ENCODE measurements around the gene SLC4A4. TPM values are rescaled to one million over a fixed set of nuclear protein-coding genes. Genes with fewer than 3 reads are reported as not detected.
"Not testable (repeated sequence)": the region's sequence is repeated elsewhere in the genome, so short reads cannot be mapped to it uniquely, and the experiment has no call there.

The SLC4A4 gene
- total RNA-seq, 2 donors from 2014 or later: 0.52 to 0.81 TPM

DNA sequence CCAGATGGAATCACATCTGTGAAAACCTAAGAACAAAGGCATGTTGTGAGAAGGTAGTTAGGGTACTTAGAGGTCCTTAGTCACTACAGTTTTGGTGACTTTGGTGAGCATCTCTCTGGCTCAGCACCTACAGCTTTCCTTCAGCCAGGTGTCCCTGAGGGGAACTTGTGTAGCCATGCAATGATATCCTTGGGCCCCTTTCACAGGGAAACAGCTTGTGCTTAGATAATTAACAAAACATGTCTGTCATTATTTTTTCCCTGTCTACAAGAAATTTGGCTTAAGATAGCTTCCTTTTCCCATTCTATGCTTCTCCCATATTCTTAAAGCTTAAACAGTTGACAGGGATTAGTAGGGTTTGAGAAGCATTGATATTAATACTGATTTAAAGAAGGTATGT, 63.8 kb downstream of the SLC4A4 start:
- Mint-ChIP-seq H3K4me3 (no peak overlapping the region), H3K36me3 (ENCODE audit: low read depth) (no peaks in the 10 kb centered on the region), H3K4me1 (no peaks in the 10 kb centered on the region), H3K27ac (no peak overlapping the region), H3K27me3 (peaks cover under 1% of the 10 kb centered on the region)
- no peaks in the 10 kb centered on the region for H3K9me3 ChIP-seq (ENCODE audit: control insufficient read depth, low read length, poor library complexity, severe bottlenecking)
- no peak for DNase-seq
- no peak for ATAC-seq

DNA sequence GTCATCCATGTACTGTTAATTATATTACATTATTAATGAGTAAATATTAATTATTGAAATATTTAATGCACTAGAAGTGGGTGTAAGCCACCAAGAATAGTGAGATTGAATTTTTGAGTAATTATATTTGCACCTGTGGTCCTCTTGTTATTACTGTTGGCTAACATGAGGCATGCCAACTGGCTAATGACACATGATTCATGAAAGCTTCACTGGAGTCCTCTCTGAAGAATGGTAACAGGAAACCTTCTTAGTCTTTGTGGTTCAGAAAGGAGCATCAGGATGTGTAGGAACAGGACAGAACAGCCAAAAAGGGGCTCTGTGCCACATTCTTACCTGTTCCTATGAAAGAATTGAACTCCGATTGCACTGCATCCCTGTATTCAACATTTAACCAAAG, 65.2 kb downstream of the SLC4A4 start:
- no peaks in the 10 kb centered on the region for H3K27me3 Mint-ChIP-seq
- no peak overlapping the region for H3K4me3 Mint-ChIP-seq

DNA sequence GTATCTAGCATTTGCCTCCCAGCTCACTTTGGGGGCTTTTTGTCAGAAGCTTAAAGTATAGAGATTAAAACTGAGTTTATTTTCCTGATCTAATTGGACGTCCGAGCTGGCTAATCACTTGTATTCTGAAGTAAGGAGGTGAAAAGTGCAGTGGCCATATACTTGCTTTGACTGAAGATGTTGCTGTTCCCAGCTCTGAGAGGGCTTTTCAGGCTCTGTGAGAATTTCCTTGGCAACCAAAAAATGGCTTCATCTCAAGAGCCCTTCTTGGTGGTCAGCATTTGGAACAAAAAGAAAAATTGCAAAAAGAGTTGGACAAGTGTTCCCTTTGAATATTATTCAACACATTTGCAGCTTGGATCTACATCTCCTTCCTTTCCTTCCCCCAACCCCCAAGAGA, 67.0 kb downstream of the SLC4A4 start:
- no peaks in the 10 kb centered on the region for H3K36me3 Mint-ChIP-seq (ENCODE audit: low read depth)
- ATAC-seq (no peak), DNase-seq (no peak)
- H3K27me3 Mint-ChIP-seq: no peaks in the 10 kb centered on the region
- H3K9me3 ChIP-seq (ENCODE audit: control insufficient read depth, low read length, poor library complexity, severe bottlenecking): no peaks in the 10 kb centered on the region
- H3K4me3 Mint-ChIP-seq: no peak overlapping the region
- no peak overlapping the region for H3K27ac Mint-ChIP-seq
- H3K4me1 Mint-ChIP-seq: no peaks in the 10 kb centered on the region

More for the DNA sequence above, 65.2 kb downstream of the SLC4A4 start:
- no peaks in the 10 kb centered on the region for H3K4me1 Mint-ChIP-seq
- DNase-seq (no peak), ATAC-seq (no peak)
- no peaks in the 10 kb centered on the region for H3K9me3 ChIP-seq (ENCODE audit: control insufficient read depth, low read length, poor library complexity, severe bottlenecking)
- H3K27ac Mint-ChIP-seq: no peak overlapping the region
- H3K36me3 Mint-ChIP-seq (ENCODE audit: low read depth): no peaks in the 10 kb centered on the region

DNA sequence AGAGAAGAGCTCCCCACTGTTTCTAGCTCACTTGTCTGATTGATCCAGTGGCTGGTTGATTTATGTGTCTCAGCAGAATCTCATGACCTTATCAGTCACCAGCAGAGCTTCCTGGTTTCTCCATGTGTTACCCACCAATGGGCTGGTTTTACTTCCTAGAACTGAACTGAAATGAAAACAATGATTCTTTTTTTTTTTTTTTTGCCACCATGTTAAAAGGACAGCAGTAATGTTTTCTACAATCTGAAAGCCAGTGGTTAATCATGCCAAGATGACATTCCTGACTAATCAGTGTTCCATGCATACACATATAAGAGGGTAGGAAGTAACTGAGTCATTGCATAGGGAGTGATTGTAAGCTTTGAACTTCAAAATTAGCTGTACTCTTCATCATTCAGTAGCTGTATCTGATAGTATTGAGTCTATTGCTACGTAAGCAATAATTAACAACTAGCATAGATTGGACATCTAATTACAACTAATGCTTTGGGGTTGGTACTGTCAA, 67.7 kb downstream of the SLC4A4 start:
- Mint-ChIP-seq H3K4me3 (no peak overlapping the region), H3K27me3 (no peaks in the 10 kb centered on the region), H3K4me1 (no peaks in the 10 kb centered on the region), H3K27ac (no peak overlapping the region), H3K36me3 (ENCODE audit: low read depth) (no peaks in the 10 kb centered on the region)
- no peak for ATAC-seq
- no peaks in the 10 kb centered on the region for H3K9me3 ChIP-seq (ENCODE audit: control insufficient read depth, low read length, poor library complexity, severe bottlenecking)
- no peak for DNase-seq

DNA sequence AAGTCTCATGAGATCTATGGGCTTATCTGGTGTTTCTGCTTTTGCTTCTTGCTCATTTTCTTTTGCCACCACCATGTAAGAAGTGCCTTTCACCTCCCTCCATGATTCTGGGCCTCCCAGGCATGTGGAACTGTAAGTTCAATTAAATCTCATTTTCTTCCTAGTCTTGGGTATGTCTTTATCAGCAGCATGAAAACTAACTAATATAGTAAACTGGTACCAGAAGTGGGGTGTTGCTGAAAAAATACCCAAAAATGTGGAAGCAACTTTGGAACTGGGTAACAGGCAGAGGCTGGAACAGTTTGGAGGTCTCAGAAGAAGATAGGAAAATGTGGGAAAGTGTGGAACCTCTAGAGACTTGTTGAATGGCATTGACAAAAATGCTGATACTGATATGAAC, 70.1 kb downstream of the SLC4A4 start:
- not testable (repeated sequence) for ATAC-seq; H3K27me3 Mint-ChIP-seq; H3K4me3 Mint-ChIP-seq; H3K4me1 Mint-ChIP-seq; DNase-seq; H3K36me3 Mint-ChIP-seq (ENCODE audit: low read depth); H3K9me3 ChIP-seq (ENCODE audit: control insufficient read depth, low read length, poor library complexity, severe bottlenecking); H3K27ac Mint-ChIP-seq

DNA sequence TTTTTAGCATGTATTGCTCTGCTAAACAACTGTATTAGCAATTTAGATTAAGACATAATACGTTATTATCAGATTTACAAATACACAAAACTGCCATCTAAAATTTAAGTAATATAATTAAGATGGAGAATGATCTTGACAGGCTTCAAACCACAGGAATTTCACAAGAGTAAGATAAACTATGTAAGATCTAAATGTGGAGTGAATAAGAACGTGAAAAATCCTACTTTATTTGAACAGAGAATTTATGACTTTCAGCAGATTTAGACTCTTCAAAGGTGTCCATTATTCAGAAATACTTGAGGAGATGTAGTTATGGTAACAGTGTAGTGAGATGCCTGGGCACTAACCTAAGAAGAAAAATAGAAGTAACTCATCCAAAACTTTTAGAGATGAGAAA, 73.2 kb downstream of the SLC4A4 start:
- Mint-ChIP-seq H3K4me1 (no peaks in the 10 kb centered on the region), H3K36me3 (ENCODE audit: low read depth) (no peaks in the 10 kb centered on the region), H3K4me3 (no peak overlapping the region)

DNA sequence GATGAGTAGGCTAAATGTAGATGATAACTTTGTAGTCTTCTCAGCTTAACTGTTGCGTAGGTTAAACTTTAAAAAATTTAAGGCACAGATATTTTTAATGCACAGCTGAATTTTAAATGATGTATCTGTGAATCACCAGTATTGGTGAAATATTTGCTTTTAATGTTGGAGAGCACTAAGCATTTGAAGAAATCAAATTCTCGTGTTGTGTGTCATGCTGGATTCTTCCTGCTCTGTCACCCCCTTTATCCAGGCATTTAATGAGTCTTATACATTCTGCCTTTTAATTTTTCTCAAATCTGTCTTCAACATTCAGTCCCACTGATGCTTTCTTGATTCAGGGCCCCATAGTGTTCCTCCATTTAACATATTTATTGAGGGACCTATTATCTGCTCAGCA, 76.7 kb downstream of the SLC4A4 start:
- Mint-ChIP-seq H3K4me1 (no peaks in the 10 kb centered on the region), H3K27me3 (no peaks in the 10 kb centered on the region), H3K36me3 (ENCODE audit: low read depth) (no peaks in the 10 kb centered on the region), H3K27ac (no peak overlapping the region), H3K4me3 (no peak overlapping the region)
- ATAC-seq: no peak
- DNase-seq: no peak
- no peaks in the 10 kb centered on the region for H3K9me3 ChIP-seq (ENCODE audit: control insufficient read depth, low read length, poor library complexity, severe bottlenecking)

More for the DNA sequence above, 73.2 kb downstream of the SLC4A4 start:
- ATAC-seq: no peak
- H3K27me3 Mint-ChIP-seq: no peaks in the 10 kb centered on the region
- H3K9me3 ChIP-seq (ENCODE audit: control insufficient read depth, low read length, poor library complexity, severe bottlenecking): no peaks in the 10 kb centered on the region
- no peak for DNase-seq
- H3K27ac Mint-ChIP-seq: no peak overlapping the region

DNA sequence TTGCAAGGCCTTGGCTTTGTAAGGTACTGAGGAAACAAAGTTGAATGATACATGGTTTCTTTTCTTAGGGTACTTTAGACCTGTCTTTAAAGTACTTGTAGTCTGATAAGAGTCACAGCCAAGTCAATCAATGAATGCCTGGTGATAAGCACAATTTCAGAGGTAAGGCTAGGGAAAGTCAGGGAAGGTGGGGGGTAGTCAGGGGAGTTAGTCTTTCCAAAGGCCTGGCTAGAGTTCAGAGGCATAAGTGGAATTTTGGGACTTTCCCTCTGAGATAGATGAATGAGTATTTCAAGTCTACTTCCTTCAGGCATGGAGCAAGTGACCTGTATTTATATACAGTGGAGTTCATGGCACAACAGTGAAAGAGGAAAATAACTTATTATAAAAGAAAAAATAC, 78.3 kb downstream of the SLC4A4 start:
- H3K9me3 ChIP-seq (ENCODE audit: control insufficient read depth, low read length, poor library complexity, severe bottlenecking): no peaks in the 10 kb centered on the region
- DNase-seq: no peak
- Mint-ChIP-seq H3K36me3 (ENCODE audit: low read depth) (no peaks in the 10 kb centered on the region), H3K4me1 (no peaks in the 10 kb centered on the region), H3K27me3 (no peaks in the 10 kb centered on the region), H3K4me3 (no peak overlapping the region), H3K27ac (no peak overlapping the region)
- ATAC-seq: no peak

DNA sequence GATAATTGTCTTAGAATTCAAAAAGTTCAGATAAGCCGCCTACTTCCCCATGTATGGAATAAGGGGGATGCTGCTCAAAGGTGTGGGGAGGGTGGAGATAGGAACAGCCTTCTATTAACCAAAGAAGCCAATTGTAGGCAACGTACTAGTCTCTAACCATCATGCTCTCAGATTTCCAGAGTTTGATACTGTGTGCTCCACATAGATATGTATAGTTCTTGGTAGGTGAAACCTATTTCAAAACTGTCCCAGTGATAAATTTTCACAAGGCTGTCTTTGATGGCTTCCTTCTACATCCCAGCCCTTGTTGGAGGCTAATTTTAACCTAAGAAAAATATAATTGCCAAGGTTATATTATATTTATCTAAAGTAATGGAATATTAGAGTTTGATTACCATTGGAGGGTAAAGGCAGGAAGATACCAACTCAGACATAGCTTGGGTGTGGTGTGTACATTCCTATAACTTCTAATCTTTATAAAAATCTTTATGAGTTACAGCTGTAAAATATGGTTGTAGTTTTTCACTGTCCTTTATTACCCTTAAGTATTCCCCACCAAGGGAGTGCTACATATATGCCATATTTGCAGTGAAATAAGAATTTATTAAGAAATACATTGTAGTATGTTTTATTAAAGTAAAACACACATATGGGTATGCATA, 87.7 kb downstream of the SLC4A4 start:
- no peak for DNase-seq
- Mint-ChIP-seq H3K27me3 (peaks cover 6% of the 10 kb centered on the region), H3K4me1 (no peaks in the 10 kb centered on the region), H3K4me3 (no peak overlapping the region), H3K36me3 (ENCODE audit: low read depth) (no peaks in the 10 kb centered on the region), H3K27ac (no peak overlapping the region)
- ATAC-seq: no peak
- H3K9me3 ChIP-seq (ENCODE audit: control insufficient read depth, low read length, poor library complexity, severe bottlenecking): no peaks in the 10 kb centered on the region

DNA sequence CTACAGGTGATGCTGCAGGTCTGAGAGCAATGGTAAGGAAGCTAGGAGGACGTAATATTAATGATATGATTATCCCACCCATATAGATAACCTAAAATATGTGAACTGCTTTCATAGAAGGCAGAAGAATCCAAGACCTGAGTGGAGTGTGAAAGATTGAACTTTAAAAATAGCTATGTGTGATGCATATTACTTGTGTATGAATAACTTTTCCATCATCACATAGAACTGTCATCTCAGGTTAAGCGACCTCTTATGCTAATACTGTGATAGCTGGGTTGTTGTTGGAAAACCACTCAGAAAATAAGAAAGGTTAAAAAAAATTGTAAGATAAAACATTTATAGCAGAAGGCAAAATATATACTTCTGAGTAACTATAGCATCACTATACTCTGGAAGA, 90.3 kb downstream of the SLC4A4 start:
- H3K36me3 Mint-ChIP-seq (ENCODE audit: low read depth): no peaks in the 10 kb centered on the region
- ATAC-seq (no peak), DNase-seq (no peak)
- no peak overlapping the region for H3K4me3 Mint-ChIP-seq
- no peaks in the 10 kb centered on the region for H3K9me3 ChIP-seq (ENCODE audit: control insufficient read depth, low read length, poor library complexity, severe bottlenecking)
- H3K27me3 Mint-ChIP-seq: peaks cover 11% of the 10 kb centered on the region
- no peak overlapping the region for H3K27ac Mint-ChIP-seq
- H3K4me1 Mint-ChIP-seq: no peaks in the 10 kb centered on the region

DNA sequence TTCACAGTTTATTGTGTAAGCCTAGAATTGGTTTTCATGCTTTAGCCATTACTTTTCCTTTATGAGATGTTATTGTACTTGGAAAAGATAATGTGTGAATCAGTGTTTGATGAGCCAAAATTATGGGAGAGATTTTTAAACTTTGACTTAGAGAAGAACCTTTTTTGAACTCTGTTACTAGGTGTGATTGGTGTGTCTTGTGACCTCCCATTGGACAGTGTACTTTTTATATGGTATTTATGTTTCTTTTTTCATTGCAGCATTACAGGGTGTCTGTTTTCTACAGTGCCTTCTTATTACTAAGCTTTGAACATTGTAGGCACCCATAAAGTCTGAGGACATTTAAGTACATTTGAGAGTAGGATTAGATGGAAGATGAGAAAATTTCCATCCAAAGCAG, 91.1 kb downstream of the SLC4A4 start:
- no peak for DNase-seq
- H3K36me3 Mint-ChIP-seq (ENCODE audit: low read depth): no peaks in the 10 kb centered on the region
- ATAC-seq: no peak
- no peaks in the 10 kb centered on the region for H3K9me3 ChIP-seq (ENCODE audit: control insufficient read depth, low read length, poor library complexity, severe bottlenecking)
- no peak overlapping the region for H3K4me3 Mint-ChIP-seq
- no peaks in the 10 kb centered on the region for H3K4me1 Mint-ChIP-seq
- peaks cover 11% of the 10 kb centered on the region for H3K27me3 Mint-ChIP-seq
- no peak overlapping the region for H3K27ac Mint-ChIP-seq

DNA sequence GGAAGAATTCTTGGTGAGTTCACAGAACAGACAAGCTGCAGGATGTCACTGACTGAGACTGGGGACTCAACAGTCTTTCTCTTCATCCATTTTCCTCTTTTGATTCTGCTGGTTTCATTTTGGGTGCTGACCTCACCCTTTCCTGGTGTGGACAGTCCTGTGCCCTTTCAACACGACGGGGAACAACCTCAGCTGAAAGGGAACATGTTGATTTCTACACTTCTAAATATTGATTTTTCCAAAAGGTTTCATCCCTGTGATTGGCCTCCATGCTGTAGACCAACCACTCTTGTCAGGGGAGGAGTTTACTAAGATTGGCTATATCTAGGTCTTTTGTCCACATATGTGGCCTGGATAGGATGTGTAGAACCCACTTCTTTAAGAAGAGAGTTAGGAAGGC, 91.8 kb downstream of the SLC4A4 start:
- ATAC-seq (no peak), DNase-seq (no peak)
- no peak overlapping the region for H3K4me3 Mint-ChIP-seq
- no peak overlapping the region for H3K27ac Mint-ChIP-seq
- H3K27me3 Mint-ChIP-seq: peaks cover 11% of the 10 kb centered on the region
- no peaks in the 10 kb centered on the region for H3K4me1 Mint-ChIP-seq
- H3K36me3 Mint-ChIP-seq (ENCODE audit: low read depth): no peaks in the 10 kb centered on the region
- no peaks in the 10 kb centered on the region for H3K9me3 ChIP-seq (ENCODE audit: control insufficient read depth, low read length, poor library complexity, severe bottlenecking)

DNA sequence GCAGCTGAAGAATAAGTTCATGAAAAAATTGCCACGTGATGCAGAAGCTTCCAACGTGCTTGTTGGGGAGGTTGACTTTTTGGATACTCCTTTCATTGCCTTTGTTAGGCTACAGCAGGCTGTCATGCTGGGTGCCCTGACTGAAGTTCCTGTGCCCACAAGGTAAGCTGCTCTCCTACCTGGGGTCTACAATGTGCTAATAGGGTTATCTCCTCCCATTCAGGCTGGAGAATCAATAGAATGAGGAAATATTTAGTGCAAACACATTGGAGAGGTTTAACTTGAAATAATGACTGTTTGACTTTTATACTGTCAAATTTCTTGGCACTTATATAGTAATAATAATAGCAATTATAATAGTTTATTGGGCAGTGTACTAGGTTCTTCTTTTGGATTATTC, 101.8 kb downstream of the SLC4A4 start:
- no peaks in the 10 kb centered on the region for H3K9me3 ChIP-seq (ENCODE audit: control insufficient read depth, low read length, poor library complexity, severe bottlenecking)
- no peaks in the 10 kb centered on the region for H3K27me3 Mint-ChIP-seq
- ATAC-seq (no peak), DNase-seq (no peak)
- no peak overlapping the region for H3K4me3 Mint-ChIP-seq
- H3K27ac Mint-ChIP-seq: no peak overlapping the region
- H3K4me1 Mint-ChIP-seq: no peaks in the 10 kb centered on the region
- no peaks in the 10 kb centered on the region for H3K36me3 Mint-ChIP-seq (ENCODE audit: low read depth)

Data from T-helper 17 cell (primary cell).